GM11168 (cell line): ENCODE measurements around the gene SNED1.

Experiments
- in situ Hi-C: fragments of 300-500 bp; cut with MboI; formaldehyde crosslinking; loops from one replicate; pipeline ENCODE4 v1.12.0; 2022; ENCODE audit warnings: low sequenced_read_pairs; ENCODE audit not compliant: unreplicated experiment

Gene SNED1

DNA sequence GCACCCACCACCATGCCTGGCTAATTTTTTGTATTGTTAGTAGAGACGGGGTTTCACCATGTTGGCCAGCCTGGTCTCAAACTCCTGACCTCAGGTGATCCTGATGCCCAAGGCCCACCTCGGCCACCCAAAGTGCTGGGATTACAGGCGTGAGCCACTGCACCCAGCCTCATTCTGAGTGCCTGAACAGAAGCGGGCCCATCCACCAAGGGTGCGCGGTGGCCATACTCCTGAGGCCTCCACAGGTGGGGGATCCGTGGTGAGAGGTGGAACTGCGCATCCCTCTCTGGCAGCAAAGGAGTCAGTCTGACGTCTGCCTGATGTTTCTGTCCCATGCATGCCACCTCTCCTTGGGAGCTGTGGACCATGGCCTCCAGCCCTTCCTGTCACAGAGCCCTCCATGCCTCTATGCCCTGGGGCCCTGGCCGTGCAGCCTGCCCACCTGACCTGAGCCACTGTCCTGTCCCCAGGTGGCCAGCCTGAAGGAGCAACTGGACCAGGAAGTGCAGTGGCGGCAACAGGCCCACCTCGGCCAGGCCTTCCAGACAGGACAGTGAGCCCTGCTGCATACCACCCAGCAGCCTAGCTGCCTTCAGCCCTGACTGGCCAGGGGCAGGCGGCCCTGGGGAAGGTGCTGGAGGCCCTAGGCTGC, 7.6 kb upstream of the SNED1 start:
- in situ Hi-C loops: no loop called here

- in situ Hi-C loops: no loop called here
Measured at GRCh38 chr2:240991378-240992263, 6.8 kb upstream of the SNED1 start.

- in situ Hi-C loops: no loop called here
Measured at GRCh38 chr2:240992572-240993291, 5.7 kb upstream of the SNED1 start.

DNA sequence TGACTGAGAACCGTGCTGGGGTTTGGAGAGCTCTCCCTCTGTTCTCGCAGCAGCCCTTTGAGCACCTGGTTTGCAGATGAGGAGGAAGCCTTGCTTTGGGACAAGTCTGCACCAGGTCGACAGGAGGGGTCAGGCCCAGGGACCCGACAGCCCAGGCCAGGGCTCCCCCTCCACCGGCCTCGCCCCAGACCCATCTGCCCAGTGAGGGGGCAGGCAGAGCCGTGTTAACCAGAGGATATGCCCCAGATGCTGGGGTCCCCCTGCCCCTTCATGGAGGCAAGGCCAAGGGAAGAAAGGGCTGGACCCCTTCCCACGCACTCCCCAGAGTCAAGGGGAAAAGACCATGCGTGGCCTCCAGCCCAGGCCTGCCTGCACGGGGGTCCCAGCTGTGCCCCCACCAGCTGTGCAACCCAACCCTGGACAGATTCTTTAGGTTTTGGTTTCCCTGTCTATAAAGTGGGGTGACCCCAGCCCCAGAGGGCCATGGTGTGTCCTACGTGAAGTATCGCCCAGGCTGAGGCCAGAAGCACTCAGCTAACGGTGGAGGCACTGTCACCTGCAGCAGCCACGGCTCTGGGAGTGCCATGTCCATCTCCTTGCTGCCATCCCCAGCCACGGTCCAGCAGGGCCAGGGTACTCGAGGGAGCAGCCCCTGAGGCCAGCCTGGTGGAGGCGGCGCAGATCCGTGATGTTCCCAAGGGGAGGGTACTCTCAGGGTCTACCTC, 4.8 kb upstream of the SNED1 start:
- in situ Hi-C loops: no loop called here

DNA sequence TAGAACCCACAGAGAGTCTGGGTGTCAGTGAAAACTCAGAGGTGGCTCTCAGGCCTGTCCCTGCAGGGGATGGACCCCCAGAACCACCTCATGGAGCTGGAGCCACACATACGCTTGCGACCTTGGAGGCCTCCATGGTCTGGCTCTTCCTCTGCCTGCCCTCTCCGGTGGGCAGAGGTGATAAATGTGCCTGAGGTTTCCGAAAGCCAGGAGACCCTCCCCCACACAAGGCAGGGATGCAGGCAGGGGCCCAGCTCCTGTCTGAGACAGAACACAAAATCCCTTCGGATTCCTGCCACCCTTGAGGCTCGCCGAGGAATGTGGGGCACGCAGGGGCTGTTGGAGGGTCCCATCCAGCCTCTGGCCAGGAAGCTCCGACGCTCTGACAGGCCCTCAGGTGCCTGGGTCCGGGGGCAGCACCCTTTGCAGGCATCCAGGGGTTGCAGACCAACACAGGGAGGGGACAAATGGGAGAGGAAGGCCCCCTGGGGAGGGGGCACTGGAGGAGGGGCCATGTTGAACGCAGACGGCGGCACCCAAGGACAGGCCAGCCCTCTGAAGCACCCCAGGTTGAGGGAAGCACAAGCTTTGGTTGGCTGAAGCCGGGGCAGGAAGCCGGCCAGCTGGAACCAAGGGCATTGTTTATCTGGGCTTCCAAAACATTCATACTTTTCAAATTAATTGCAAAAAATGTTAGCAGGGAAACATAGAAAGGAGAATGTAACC, 4.1 kb upstream of the SNED1 start:
- in situ Hi-C loops: no loop called here

DNA sequence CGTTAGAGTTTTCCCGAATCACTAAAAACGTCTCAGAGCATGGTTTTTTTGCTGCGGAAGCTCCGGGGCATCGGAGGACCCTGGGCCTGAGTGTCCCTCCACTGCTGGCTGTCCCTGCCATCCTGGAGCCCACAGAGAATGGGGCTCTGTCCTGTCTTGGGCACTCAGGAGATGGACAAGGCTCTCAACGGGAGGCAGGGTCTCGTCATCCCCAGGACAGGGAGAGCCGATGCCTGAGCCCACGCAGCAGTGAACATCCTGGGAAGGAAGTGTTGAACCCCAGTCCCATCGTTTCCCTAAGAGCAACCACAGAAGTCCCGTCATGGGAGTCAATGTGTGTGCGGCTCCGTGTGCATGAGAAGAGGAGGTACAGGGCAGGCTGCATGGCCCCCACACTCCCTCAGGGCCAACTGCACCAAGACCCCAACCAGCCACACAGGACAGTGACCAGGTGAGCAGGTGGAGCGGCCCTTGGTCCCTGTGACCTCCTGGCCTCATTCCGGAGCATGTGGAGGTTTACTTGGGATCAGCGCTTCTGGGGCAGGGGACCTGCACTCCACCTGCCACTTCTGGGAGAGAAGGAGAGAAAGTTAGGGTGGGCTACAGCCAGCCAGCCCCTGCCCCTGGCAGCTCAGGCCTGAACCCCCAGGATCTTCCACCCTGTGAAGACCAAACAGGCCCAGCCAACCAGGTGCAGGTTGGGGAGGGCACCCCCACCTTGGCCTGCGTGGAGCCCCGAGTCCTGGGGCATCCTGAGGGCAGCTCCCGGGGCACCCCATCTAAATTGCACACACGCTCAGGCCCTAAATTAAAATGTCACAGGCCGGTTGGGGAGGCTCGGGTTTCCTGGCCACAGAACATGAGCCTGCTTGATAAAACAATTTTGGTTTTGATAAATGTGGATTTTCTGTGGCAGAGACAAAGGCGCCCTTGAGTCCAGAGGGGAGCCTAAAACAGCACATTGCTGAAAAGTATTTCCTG, 3.1 kb upstream of the SNED1 start:
- in situ Hi-C loops: no loop called here

- in situ Hi-C loops: no loop called here
Measured at GRCh38 chr2:240996161-240996833, 2.1 kb upstream of the SNED1 start.

DNA sequence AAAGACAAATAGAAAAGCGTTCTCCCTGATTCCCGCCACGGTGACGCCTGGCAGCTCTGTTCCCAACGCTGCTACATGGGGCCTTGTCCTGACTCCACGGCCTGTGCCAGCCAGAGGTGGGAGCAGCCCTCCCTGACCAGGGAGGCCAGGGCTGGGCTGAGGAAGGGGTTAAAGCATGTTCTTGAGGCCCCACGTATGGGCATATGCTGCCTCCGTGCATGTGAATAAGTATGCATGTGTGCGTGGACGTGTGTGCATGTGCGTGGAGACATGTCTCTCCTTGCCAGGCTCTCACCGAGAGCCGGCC, 1.6 kb upstream of the SNED1 start:
- in situ Hi-C loops: no loop called here

DNA sequence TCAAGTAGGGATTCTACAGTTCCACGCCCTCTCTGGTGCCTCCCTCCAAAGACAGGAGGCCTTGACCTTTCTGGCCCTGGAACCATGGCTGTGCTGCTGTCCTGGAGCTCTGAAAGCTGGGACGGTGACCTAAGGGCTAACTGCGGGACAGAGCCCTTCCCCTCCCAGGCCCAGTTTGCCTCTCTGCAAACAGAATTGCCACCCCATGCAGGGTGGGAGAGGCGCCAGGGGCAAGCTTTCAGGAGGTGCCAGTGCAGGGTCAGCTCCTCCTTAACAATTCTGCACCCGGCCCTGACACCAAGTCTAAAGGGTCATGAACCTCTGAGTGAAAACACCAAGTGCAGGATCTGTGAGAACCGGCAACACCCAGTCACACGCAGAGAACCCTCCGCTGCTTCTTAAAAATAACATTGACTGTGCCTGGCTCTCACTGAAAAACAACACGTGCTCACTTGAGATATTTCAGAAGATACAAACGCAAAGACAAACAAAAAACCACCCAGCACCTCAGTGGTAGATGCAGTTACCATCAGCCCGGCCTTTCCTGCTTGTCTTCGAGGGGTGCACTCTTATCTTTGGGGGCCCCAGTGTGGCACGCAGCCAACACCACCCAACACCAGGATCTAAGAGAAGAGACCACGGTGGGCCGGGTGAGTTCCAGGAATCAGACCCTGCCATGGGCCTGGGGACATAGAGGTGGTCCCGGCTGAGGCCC, 1.1 kb upstream of the SNED1 start:
- in situ Hi-C loops: no loop called here

DNA sequence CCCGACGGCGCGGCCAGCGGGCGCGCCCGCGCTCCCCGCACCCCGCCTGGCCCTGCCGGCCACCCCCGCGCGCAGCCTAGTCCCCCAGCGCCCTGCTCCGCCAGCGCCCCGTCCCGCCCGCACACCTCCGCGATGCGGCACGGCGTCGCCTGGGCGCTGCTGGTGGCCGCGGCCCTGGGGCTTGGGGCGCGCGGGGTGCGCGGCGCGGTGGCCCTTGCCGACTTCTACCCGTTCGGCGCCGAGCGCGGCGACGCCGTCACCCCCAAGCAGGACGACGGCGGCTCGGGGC, 232 bp downstream of the SNED1 start:
- in situ Hi-C loops: no loop called here

- in situ Hi-C loops: no loop called here
Measured at GRCh38 chr2:240998995-240999791, 775 bp downstream of the SNED1 start.

DNA sequence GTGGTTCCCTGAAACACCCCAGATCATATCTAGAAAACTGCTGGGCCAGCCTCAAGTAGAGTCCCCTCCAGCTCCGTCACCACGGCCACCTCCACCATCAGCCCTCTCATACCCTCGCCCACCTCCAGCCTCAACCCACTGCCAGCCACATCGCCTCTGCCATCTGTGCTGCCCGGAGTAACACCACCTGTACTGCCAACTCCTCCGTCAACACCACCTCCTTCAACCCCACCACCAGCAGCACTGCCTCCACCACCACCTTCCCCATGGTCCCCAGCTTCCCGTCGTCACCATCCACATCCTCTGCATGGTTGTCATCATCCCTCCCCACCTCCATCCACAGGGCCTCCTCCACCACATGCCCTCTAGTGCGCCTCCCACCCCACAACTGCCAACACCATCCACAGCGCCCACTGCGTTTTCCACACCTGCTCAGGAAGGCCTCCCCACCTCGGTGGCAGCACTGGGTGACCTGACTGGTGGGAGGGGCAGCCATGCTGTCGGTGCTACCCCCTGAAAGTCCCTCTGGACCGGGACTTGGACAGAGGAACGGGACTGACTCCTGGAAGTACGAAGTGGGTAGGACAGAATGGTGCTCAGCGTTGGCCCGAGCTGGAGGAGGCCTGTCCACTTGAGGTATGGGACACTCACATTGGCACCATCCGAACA, 1.6 kb downstream of the SNED1 start:
- in situ Hi-C loops: no loop called here

DNA sequence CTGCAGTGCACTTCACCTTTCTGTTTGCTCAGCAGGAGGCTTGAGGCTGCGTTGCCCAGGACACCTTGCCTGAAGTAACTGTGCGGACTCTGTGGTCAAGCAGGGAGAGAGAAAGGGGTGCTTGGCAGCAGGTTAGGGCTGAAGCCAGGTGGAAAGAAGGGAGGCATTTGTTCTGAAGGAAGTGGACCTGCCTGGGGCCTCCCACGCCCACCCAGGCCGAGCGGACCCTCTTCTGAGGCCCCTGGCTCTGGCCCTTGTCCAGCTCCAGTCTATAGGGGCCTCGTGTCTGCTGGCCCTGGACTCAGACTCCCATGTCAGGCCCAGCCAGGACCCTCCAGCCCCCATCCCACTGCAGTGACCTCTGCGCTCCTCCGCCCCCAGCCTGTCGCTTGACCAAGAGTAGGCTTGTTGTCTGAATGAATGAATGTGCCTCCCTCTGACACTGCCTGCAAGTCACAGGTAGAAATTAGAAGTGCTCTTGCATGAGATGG, 2.5 kb downstream of the SNED1 start:
- in situ Hi-C loops: no loop called here

DNA sequence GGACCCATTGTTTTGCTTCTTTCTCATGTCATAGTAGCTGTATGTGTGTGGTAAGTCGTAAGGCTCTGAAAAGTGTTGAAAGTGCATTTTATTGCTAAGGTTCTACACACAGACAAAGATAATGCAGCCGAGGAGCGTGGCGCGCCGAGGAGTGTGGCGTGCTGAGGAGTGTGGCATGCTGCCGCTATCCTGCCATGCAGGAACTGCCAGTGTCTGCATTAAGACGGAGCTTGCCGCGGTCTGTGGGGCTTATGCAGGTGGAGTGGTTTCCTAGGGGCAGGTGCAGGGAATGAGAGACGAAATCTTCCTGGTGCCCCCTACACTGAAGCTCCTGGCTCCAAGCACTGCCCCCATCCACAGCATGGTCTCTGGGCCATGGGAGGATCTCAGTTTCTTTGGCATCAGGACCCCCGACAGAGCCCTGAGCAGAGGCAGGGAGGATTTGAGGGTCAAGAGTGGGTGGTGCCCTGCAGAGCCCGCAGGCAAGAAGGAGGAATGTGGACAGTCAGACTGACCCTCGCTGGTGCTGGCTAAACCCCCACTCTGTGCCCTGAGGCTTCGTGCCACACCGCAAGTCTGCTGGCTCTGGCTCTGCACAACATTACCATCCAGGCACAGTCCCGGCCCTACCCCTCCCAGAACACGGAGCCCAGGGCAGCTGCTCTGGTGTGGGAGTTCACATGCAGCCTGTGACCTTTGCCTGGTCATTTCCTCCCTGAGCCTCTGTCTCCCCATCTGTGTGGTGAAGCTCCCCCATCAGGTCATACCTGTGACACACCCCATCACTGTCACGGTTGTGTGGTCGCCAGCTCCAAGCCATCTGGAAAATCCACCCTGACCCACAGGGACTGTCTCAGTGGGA, 3.2 kb downstream of the SNED1 start:
- in situ Hi-C loops: no loop called here

GRCh38 chr2:241002275-241003046, 4.0 kb downstream of the SNED1 start:
- in situ Hi-C loops: no loop called here
